Right renal cortex interstitium (tissue), 3 donors: ENCODE data around the gene HES4. TPM values are rescaled to one million over a fixed set of nuclear protein-coding genes. Genes with fewer than 3 reads are reported as not detected.
"Not testable (repeated sequence)": the region's sequence is repeated elsewhere in the genome, so short reads cannot be mapped to it uniquely, and the experiment has no call there.

Experiments
- DNase-seq, 3 donors: peaks; one replicate each; pipeline ENCODE4 v3.0.0-alpha.2; 2013; ENCODE audit warnings: low read depth in 3 of 3, low spot score in 2 of 3
- polyA plus RNA-seq, 3 donors: library from polyadenylated mRNA; unstranded; fragments of 120-200 nt; gene quantifications; one replicate each; pipeline ENCODE4 v1.2.1, GENCODE V29; 2013; ENCODE audit not compliant: insufficient read length in 3 of 3

Gene HES4
- polyA plus RNA-seq, 3 donors = 13.6 to 17.3 (median 16.1) TPM

- DNase-seq = no peak
Observed at GRCh38 chr1:1019122-1019999, 19.5 kb upstream of the HES4 start.

- DNase-seq = not testable (repeated sequence)
Observed at GRCh38 chr1:1018321-1018685, 18.4 kb upstream of the HES4 start.

DNA sequence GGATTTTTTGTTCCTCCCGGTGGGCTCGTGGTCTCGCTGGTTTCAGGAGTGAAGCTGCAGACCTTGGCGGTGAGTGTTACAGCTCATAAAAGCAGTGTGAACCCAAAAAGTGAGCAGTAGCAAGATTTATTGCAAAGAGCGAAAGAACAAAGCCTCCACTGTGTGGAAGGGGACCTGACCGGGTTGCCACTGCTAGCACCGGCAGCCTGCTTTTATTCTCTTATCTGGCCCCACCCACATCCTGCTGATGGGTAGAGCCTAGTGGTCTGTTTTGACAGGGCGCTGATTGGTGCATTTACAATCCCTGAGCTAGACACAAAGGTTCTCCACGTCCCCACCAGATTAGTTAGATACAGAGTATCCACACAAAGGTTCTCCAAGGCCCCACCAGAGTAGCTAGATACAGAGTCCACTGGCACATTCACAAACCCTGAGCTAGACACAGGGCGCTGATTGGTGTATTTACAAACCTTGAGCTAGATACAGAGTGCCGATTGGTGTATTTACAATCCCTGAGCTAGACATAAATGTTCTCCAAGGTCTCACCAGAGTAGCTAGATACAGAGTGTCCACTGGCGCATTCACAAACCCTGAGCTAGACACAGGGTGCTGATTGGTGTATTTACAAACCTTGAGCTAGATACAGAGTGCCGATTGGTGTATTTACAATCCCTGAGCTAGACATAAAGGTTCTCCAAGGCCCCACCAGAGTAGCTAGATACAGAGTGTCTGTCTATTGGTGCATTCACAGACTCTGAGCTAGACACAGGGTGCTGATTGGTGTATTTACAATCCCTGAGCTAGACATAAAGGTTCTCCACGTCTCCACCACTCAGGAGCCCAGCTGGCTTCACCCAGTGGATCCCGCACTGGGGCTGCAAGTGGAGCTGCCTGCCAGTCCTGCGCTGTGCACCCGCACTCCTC is 17.8 kb upstream of the HES4 start:
- not testable (repeated sequence) for DNase-seq

GRCh38 chr1:1014799-1015681 is 15.1 kb upstream of the HES4 start:
- DNase-seq = no peak

GRCh38 chr1:1013922-1014648 is 14.2 kb upstream of the HES4 start:
- DNase-seq = no peak

DNA sequence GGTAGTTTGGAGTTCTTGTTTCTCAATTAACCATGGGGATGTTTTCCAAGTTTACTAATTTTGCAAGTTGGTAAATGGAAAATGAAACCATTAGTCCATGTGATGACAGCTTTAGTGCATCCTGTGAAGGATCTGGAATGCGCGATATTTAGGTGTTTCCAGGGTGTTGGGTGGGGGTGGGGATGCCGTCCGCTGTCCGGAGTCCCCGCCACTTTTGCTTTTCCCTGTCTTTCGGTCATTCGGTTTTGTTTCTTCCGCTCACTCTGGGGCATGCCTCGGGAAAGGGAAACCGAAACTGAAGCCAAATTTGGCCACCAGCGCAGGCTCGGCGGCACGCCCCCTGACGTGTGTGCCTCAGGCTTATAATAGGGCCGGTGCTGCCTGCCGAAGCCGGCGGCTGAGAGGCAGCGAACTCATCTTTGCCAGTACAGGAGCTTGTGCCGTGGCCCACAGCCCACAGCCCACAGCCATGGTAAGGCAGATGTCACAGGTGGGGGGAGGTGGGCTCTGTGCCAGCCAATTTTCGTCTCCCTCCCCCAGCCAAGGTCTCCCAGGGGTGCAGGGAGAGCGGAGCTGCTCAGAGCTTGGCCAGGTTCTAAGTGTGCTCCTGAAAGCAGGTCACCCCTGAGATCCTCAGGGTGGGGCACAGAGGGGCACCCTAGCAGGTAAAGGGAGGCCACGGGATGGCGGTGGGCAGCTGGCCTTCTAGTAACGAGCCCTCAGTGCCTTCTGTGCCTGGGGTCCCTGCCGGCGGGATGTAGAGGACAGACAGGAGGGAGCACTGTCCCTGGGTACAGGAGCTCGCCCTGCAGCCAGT is 13.4 kb upstream of the HES4 start, which contains the start of gene ISG15:
ISG15 (plus strand) TSS at position 393 of the 817 bp plus-strand sequence; CDS start at position 470, 77 bp downstream.
- no peak for DNase-seq

DNA sequence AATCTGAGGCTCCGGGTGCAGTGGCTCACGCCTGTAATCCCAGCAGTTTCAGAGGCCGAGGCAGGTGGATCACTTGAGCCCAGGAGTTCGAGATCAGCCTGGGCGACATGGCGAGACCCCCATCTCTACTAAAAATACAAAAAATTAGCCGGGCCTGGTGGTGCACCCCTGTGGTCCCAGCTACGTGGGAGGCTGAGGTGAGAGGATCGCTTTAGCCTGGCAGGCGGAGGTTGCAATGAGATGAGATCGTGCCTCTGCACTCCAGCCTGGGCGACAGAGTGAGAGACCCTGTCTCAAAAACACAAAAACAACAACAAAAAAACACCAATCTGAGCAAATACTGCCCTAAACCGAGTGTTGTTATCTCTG is 12.8 kb upstream of the HES4 start:
- DNase-seq = not testable (repeated sequence)

- DNase-seq = no peak
Observed at GRCh38 chr1:1011396-1011949, 11.6 kb upstream of the HES4 start.

DNA sequence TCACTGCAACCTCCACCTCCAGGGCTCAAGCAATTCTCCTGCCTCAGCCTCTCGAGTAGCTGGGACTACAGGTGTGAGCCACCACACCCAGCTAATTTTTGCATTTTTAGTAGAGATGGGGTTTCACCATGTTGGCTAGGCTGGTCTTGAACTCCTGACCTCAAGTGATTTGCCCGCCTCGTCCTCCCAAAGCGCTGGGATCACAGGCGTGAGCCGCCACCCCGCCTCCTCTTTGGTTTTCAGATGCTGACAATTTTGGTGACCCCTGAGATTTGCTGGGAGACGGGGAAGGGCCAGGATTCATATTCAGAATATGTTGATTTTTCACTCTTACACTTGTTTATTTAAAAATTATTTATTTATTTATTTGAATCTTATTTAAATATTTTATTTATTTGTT is 10.2 kb upstream of the HES4 start:
- DNase-seq = not testable (repeated sequence)

DNA sequence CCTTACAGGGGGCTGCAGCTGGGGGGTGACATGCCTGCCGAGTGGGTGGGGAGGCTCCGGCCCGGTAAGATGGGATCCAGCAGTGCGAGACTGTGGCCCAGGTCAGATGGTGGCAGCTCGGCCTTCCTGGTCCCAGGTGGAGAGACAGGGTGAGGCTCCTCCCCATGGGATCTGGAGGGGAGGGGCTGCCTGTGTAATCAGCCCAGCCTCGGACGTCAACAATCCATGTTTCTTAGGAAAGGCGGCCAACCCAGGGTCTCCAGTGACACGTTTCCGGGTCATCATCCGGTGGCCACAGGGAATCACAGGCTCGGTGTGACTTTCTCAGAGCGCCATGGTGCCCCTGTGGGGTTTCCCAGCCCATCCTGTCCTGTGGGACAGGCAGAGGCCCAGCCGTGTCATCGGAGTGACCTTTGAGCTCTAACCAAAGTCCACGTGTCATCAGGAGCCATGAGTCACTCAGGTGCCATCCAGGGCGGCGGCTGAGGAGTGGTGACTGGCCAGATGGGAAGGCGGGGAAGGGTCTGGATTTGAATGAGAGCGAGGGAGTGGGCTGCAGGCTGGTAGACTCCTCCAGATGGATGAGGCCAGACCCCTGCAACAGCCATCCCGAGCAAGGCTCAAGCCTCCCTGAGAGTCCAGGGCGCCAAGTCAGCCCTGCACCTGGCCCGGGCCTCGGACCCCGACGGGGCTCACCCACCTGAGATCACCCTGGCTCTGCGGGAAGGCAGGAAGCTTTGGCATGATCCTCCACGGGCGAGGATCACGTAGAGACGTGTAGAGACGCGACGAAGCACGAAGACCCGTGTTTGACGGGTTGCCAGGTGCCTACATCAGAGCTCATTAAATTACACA is 6.6 kb upstream of the HES4 start:
- no peak for DNase-seq

- DNase-seq = no peak
Observed at GRCh38 chr1:1005774-1006304, 5.9 kb upstream of the HES4 start.

GRCh38 chr1:1004780-1005697 is 5.1 kb upstream of the HES4 start:
- DNase-seq = no peak

- DNase-seq = no peak
Observed at GRCh38 chr1:1004420-1004779, 4.5 kb upstream of the HES4 start.

DNA sequence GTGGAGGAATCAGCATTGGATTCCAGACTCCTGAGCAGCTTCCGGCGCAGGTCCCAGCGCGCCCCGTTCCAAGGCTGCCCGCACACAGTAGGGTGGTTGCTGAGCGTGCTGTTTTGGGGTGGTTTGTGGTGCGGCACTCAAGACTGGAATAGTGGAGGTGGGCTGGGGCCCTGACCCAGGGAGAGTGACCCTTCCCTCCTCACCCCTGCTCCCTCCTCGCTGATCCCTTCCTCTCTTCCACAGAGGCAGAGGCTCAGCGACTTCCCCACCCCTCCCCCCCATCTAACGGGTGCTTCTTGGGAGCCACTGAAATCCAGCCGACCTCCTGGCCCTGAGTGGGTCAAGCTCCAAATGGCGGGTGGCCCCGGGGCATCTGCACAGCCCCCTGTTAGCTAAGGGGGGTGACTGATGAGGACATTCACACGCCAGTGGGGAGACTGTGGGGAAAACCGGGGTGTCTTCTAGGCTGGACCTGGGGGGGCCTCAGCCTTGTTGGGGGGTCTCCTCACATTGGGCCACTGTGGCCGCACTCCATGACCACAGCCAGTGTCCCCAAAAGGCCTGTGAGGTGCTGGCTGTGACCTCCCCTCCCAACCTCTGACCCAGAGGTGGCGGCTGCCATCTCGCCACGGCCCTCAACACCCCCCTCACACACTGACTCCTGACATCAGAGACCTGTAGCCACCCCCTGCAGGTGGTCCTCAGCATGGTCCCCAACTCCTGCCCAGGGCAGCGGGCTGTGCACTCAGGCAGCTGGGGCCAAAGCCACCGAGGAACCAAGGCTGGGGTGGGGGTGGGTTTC is 3.9 kb upstream of the HES4 start:
- no peak for DNase-seq

DNA sequence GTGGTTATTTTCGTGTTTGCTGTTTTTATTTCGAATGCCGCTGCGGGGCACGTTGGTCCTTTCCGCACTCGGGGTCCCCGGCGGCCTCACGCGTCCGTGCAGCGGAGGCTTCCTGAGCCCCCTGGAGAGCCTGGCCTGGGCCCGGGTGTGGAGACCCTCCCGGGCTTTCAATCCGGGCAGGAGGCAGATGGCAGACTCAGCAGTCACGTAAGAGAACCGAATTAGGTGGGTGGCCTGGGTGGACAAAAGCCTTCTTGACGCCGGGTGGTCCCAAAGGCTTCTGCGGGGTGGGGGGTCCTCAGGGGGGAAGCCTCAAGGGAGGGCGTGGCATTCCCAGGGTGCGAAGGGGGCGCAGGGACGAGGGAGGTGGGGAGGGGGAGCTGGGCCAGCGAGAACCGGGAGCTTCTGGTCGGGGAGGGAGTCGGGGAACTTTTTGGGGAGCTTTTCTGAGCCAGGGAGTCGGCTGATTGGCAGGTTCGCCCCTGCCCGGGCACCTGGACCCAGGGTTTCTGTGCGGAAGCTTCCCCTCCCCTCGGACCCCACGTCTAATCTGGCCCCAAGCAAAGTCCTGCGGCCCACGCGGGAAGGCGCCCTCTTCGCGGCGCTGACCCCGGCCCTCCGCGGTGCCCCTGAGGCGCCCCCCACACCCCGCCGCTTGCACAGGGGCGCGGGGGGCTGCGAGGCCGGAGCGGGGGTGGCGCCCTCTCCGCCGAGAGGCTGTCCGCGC is 1.3 kb upstream of the HES4 start:
- DNase-seq = no peak
